IPS DF 4.7 (cell line): ENCODE measurements around the gene POC5.
"Not testable (repeated sequence)": the region's sequence is repeated elsewhere in the genome, so short reads cannot be mapped to it uniquely, and the experiment has no call there.

Experiments
- DNase-seq: peaks from one replicate; pipeline ENCODE4 v3.0.0-alpha.2; 2013; ENCODE audit warnings: low spot score; ENCODE audit errors: extremely low read depth

Gene POC5

GRCh38 chr5:75706016-75706415 lies 11.2 kb downstream of the POC5 start:
- no peak for DNase-seq

- DNase-seq: no peak
These were observed 15.4 kb downstream of the POC5 start for GRCh38 chr5:75701856-75702255.

DNA sequence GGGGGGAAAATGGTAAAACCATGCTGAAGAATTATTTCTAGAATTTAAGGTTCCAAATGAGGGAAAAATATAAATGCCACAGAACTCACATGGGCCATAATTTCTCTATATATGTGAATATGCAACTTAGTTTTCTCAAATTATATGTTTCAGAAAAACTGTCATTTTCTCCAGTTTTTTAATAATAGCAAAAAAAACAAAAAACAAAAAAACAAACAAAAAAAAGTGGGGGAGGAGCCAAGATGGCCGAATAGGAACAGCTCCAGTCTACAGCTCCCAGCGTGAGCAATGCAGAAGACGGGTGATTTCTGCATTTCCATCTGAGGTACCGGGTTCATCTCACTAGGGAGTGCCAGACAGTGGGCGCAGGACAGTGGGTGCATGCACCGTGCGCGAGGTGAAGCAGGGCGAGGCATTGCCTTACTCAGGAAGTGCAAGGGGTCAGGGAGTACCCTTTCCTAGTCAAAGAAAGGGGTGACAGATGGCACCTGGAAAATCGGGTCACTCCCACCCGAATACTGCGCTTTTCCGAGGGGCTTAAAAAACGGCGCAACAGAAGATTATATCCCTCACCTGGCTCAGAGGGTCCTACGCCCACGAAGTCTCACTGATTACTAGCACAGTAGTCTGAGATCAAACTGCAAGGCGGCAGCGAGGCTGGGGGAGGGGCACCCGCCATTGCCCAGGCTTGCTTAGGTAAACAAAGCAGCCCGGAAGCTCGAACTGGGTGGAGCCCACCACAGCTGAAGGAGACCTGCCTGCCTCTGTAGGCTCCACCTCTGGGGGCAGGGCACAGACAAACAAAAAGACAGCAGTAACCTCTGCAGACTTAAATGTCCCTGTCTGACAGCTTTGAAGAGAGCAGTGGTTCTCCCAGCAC lies 21.5 kb downstream of the POC5 start:
- not testable (repeated sequence) for DNase-seq

- DNase-seq: no peak
These were observed 22.5 kb downstream of the POC5 start for GRCh38 chr5:75694781-75695180.

DNA sequence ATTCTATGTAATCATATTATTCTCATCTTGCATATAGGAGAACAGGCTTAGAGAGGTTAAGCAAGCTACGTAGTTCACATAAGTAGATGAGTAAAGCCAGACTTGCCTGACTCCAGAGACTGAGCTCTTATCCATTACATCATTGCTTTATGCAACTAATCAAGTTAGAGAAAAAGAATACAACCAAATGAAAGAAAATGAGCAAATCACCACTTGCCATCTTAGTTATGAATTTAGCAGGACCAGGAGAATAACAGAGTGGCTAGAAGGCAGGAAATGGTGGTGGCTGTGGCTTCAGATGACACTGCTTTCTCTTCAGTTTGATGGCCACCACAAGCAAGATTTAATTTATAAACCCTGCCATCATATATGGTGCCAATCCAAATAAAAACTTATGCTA lies 26.6 kb downstream of the POC5 start:
- DNase-seq: no peak

GRCh38 chr5:75686480-75686879 lies 30.8 kb downstream of the POC5 start:
- DNase-seq: no peak

- DNase-seq: no peak
These were observed 32.1 kb downstream of the POC5 start for GRCh38 chr5:75685141-75685540.

DNA sequence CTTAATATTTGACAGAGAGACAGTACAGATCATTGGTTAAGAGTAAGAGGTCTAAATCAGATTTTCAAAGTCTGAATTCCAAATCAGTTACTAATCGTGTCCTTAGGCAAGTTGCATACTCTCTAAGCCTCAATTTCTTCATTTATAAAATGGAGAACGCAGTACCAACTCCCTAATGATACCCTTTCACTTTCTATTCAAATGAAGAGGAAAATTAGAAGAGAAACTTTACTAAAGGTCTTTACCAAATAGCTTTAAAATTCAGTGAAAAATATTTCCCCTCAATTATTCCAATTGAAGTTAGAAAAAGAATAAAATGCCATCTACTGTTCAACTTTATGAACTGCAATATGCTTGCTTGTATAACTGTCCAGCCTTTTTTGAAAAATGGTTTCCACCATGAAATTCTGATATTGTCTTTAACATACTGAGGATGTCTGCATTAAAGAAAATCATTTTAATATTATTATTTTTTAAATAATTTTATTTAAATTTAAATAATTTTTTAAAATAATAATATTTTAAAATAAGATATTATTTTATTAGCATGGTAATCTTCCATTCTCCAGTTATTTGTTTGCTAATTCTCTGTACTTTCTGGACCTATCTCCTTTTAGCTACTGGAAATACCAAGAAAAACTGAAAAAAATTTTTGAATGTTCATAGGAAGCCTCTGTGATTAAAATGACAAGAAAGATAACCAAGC lies 36.0 kb downstream of the POC5 start:
- DNase-seq: no peak

GRCh38 chr5:75678155-75678554 lies 39.1 kb downstream of the POC5 start:
- DNase-seq: no peak

DNA sequence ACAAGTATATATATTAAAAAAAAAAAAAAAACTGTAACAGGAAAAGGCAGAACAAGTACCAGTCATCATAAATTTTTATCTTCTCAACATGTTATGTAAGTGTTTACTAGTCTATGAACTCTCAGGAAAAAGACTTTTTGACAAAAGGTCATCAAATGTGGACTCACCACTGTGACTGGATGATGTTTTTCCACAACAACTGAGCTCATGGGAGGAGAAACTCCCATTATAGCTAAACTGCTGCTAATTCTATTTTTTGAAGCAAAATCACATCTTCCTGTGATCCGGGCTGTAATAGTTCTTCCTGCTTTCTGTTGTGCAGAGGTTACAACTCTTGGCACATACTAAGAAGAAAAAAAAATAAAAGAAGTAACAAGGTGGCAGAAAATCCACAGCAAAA lies 39.6 kb downstream of the POC5 start:
- DNase-seq: no peak

DNA sequence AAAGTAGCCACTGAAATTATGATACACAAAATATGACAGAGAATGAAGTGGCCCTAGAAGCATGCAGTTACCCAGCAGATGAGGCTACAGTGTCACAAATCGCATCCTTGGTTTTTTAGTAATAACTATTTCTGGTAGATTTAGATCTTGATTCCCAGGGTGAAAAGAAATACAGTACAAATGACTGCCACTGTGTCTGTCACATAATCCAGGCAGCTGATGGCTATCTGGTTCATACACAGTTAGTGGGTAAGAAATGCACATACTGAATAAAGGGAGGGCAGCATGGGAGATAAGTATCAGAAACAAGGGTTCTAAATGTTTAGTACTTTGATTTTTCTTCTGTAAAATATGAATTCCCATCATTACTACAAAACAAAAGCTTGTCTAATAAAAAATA lies 41.5 kb downstream of the POC5 start:
- no peak for DNase-seq

- no peak for DNase-seq
These were observed 44.6 kb downstream of the POC5 start for GRCh38 chr5:75672616-75673015.

DNA sequence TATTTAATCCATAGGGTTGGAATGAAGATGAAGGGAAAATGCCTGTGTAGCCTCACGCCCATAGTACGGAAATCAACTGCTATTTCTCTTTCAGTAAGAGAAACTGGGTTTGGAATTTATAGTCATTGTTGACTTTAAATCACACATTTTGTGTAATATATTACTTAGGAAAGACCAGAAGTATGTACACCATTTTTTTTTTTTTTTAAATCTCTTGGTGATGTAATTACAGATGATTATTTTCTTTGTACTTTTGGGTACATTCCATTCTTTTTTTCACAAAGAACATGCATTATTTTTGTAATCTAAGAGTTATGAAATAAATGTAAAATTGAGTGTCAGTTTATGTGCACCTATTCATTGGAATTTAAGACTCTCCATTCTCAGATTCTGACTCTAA lies 45.7 kb downstream of the POC5 start:
- DNase-seq: no peak

- no peak for DNase-seq
These were observed 46.7 kb downstream of the POC5 start for GRCh38 chr5:75670577-75670976.

DNA sequence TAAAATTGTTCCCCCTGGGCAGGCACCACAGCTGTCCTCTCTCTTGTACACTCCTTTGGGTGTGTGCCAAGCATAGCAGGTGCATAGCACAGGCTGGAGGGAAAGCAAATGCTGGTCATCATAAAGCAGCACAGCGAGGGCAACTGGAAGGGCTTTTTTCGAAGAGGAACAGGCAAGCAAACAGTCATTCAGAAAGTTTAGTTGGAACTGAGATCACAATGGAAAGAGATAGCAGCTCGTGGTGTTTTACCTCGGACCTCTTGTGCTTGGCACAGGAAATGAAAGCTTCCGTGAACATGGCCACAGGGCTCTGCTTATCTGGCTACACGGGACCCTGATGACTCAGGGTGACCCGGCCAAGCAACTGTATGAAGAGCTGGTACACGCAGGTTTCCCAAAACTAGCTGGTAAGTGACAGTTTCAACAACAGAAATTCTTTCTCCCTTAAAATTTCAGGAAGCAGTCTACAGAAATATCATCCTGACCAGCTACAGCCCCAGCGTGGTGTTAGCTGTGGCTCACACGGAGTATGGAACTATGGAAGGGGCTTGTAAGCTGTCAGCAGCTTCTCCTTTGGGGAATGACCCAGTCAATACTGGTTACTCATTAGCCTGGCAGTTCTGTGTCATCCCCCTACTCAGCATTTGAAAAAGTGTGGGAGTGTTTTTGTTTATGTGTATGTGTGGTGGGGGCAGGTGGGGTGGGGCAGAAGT lies 48.1 kb downstream of the POC5 start:
- DNase-seq: no peak

DNA sequence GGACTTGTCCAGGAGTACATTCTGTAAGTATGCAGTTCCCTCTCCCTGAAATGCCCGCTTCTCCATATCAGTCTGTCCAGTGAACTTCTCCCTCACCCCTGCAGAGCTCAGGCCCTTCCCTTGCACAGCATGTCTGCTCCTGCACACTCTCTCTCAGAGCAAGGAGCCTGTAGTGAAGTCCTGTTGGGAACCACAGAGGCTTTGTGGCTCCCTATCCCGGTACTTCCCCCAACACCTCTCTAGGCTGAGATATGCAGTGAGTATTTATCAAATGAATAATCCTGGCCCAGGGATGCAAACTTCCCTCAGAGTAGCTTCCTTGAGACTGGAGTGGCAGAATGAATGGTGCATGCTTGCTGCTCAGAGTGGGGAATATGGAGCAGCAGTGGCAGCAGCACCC lies 48.8 kb downstream of the POC5 start:
- DNase-seq: no peak

DNA sequence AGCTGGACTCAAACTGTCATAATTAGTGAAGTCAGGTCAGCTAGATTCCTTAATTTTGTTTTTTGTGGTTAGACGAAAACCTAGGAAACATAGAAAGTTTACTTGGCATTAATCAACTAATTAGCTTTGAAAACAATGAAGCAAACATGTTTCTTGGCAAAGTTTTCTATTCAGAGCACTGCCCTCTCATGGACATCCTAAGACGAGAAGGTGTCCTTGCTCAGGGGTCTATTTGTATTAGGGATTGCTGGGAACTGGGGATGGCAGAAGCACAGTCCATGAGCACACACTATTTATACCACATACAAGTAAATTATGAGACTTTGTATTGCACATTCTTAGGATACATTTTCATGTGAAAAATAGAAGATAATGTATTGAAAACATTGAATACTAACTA lies 49.7 kb downstream of the POC5 start:
- DNase-seq: no peak

- no peak for DNase-seq
These were observed 50.4 kb downstream of the POC5 start for GRCh38 chr5:75666801-75667200.

GRCh38 chr5:75664979-75665378 lies 52.3 kb downstream of the POC5 start:
- DNase-seq: no peak

GRCh38 chr5:75663579-75664284 lies 53.5 kb downstream of the POC5 start:
- DNase-seq: no peak

DNA sequence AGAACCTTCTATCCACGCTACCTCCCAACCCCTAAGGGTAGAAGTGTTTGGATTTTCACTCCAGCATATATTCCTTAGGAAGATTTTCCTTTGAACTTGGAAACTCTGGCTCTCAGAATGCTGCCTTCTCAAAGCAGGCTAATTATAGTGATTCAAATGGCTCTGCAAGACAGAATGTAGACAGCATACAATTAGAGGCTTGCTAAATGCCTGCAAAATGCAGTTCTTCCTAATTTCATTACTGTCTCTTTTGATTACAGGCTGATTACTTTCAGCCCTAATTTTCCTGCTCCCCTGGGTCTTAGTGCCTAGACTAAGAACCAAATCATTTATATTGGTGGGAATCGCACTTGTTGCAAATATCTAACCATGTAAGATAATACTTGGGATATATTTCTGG lies 55.2 kb downstream of the POC5 start:
- DNase-seq: no peak
